ENCODE data around the gene CRY1. TPM values are rescaled to one million over a fixed set of nuclear protein-coding genes. Genes with fewer than 3 reads are reported as not detected.

Gene CRY1
- 15.7 and 16.1 TPM in 2 replicates for total RNA-seq

GRCh38 chr12:107093417-107094182 lies at the start of gene CRY1:
TSS of gene CRY1 (minus strand) at chr12:107093549. CDS start at chr12:107092961, 588 bp downstream.

GRCh38 chr12:106986625-106987389 lies 106.5 kb downstream of the CRY1 start, which contains the start of gene MTERF2:
TSS of gene MTERF2 (minus strand) at chr12:106987146. CDS start at chr12:106978714, 8,432 bp downstream.

GRCh38 chr12:106955377-106956047 lies 137.8 kb downstream of the CRY1 start, which contains the start of gene TMEM263:
TSS of gene TMEM263 (plus strand) at chr12:106955907. CDS start at chr12:106967117, 11,210 bp downstream.

Other genes with a start within 250 kb of the CRY1 start
- gene TMEM263, start 137.6 kb downstream of the CRY1 start, total RNA-seq, result 60.6 and 67.2 TPM in 2 replicates
- 4.0 and 8.1 TPM in 2 replicates for gene MTERF2, start 106.4 kb downstream of the CRY1 start, total RNA-seq